Activated T-cell treated with anti-CD3 and anti-CD28 coated beads, Interleukin-2, amount 50 U/mL, for 48 hours (primary cell): Measurements from ENCODE around the gene ASXL1.
"Not testable (repeated sequence)": the region's sequence is repeated elsewhere in the genome, so short reads cannot be mapped to it uniquely, and the experiment has no call there.

ENCODE experiments used
- DNase-seq, 2 experiments: peaks; one replicate each; pipeline ENCODE4 v3.0.0-alpha.2; 2020

The ASXL1 gene

DNA sequence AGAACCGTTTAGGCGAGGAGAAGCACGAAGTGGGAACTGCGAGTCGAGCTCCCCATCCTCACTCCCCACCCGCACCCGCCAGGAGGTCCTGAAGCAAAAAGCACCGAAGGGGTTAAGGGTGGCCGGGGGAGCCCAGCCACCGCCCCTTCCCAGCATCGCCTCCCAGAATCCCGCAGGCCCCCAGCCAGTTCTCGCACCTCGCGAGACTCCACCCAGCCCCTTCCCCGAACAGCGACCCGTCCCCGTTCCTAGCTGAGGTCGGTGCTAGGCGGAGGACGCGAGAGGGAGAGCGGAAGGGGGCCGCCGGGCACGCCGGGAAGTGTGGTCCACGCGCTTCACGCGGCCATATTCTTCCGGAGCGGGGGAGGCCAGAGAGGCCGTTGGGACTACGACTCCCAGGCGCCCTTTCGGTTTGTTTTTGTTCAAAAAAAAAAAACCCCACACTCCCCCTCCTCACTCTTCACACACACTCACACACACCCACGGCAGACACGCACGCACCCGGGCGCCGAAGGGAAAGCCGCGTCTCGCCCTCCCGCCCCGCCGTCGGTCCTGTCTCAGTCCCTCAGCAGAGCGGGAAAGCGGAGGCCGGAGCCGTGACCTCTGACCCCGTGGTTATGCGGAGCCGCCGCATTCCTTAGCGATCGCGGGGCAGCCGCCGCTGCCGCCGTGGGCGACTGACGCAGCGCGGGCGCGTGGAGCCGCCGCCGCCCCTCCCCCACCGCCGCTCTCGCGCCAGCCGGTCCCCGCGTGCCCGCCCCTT lies at the start of gene ASXL1:
TSS of gene ASXL1 (plus strand) at position 463 of the 763 bp plus-strand sequence. CDS start 445 bp downstream, outside the sequence.
- DNase-seq = peak; percentile 96 to 97

DNA sequence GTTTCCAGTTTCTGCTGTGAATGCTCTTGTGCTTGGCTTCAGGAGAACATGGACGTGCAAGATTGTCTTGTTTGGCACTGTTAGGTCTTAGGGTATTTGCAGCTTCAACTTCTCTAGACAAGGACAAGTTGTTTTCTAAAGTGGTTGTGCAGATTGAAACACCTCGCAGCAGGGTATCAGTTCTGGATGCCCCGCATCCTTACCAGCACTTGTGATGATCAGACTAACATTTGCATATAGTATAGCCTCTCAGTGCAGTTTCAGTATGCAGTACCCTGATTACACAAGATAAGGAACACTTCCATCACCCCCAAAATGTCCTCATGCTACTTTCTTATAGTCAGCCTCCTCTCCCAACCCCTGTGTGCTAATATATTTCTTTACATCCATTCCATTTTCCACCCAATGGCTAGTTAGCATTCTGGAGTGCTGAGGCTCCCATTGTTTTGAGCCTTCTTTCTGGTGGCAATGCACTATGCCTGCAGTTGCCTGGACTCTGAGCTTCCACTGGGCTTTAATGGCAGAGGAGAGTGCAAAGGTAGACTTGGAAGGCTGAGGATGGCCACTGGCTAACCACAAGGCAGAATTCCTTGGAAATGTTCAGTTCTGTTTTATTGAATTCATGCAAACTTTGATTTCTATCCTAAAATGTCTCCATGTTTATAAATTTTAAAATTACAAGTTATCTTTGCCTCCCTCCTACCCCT lies 45.3 kb upstream of the ASXL1 start:
- no peak for DNase-seq

DNA sequence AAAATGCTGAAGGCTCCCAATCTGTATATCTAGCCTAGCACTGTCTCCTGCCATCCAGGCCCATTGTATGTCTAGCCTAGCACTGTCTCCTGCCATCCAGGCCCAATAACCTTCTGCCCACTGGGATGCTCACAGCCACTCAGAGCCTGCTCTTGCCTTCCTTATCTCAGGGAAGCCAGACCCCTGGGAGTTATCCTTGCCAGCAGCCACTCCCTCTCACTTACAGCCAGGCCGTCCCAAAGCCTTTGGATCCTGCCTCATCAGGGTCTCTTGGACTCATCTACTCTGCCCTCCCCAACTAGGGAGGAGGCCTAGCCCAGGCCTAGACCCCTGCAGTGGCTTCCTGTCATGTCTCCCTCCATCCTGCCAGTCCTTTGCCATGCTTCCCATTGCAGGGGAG lies 43.4 kb upstream of the ASXL1 start:
- DNase-seq = no peak

DNA sequence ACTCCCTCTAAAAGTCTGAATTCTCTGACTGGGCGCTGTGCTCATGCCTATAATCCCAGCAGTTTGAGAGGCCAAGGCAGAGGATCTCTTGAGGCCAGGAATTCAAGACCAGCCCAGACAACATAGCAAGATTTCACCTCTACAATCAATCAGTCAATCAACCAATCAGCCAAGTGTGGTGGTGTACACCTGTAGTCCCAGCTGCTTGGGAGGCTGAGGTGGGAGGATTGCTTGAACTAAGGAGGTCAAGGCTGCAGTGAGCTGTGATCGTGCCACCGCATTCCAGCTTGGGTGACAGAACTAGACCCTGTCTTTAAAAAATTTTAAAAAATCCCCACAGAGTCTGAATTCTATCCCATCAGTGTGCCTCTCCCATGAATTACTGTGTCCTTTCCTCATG lies 42.7 kb upstream of the ASXL1 start:
- DNase-seq = no peak

DNA sequence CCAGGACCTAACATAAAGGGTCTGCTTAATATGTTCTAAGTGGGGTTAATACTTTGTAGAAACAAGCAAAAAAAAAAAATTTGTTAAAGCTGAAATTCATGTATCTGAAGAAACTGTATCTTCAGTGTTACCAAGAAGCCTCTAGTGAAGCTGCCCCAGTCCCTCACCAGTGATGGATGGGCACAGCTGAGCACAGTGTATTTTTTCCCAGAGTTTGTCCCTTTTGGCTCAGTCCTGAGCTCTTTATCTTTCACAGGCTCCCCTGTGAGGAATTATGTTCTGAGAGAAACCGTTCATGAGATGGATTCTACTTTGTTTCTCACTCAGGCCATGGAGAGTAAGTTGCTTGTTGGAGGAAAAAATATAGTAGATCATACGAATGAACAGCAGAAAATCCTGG lies 42.2 kb upstream of the ASXL1 start:
- DNase-seq = no peak

DNA sequence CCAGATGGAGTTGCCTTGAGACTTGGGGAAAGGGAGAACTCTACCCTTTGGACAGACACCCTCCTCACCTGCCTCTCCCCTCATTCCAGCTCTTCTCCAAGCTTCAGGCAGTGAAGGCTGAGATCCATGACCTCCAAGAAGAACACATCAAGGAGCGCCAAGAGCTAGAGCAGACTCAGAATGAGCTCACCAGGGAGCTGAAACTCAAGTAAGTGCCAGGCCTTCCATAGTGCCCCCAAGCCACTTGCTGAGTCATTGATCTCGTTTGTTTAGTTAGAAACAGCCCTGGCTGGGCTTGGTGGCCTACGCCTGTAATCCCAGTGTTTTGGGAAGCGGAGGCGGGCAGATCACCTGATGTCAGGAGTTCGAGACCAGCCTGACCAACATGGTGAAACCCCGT lies 41.5 kb upstream of the ASXL1 start:
- DNase-seq = no peak

DNA sequence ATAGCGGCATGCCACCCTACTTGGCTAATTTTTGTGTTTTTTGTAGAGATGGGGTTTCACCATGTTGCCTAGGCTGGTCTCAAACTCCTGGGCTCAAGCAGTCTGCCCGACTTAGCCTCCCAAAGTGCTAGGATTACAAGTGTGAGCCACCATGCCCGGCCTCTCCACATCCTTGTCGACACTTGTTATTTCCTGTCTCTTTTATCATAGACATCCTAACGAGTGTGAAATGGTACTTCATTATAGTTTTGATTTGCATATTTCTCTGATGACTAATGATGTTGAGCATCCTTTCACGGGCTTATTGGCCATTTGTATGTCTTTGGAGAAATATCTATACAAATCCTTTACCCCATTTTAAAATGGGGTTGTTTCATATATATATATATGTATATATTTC lies 39.0 kb upstream of the ASXL1 start:
- DNase-seq = no peak

DNA sequence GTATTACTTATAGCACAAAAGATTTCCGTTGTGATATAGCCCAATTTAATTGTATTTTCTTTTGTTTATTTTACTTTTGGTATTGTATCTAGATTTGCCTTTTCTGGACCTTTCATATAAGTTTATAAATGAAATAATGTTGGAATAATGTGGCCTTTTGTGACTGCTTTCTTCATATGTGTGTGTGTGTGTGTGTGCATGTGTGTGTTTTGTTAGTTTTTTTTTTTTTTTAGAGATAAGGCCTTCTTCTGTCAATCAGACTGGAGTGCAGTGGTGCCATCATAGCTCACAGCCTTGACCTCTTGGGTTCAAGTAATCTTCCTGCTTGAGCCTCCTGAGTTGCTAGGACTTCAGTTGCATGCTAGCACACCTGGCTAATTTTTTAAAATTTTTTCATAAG lies 37.8 kb upstream of the ASXL1 start:
- no peak for DNase-seq

DNA sequence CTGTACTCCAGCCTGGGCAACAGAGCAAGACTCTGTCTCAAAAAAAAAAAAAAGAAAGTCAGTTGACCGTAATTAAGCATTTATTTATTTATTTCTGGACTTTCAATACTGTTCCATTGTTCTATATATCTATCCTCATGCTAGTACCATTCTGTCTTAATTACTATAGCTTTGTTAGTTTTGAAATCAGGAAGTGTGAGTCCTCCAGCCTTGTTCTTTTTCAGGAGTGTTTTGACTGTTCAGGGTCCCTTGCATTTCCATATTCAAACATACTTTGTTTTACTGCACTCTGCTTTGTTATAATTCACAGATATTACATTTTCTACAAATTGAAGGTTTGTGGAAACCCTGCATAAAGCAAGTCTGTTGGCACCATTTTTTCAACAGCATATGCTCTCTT lies 36.7 kb upstream of the ASXL1 start:
- DNase-seq = no peak

DNA sequence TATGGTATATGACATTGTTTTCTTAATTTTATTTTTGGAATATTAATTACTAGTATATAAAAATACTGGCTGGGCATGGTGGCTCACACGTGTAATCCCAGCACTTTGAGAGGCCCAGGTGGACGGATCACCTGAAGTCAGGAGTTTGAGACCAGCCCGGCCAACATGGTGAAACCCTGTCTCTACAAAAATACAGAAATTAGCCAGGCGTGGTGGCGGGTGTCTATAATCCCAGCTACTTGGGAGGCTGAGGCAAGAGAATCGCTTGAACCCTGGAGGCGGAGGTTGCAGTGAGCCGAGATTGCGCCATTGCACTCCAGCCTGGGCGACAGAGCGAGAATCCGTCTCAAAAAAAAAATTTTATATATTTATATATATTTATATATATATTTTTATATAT lies 35.9 kb upstream of the ASXL1 start:
- DNase-seq = not testable (repeated sequence)

DNA sequence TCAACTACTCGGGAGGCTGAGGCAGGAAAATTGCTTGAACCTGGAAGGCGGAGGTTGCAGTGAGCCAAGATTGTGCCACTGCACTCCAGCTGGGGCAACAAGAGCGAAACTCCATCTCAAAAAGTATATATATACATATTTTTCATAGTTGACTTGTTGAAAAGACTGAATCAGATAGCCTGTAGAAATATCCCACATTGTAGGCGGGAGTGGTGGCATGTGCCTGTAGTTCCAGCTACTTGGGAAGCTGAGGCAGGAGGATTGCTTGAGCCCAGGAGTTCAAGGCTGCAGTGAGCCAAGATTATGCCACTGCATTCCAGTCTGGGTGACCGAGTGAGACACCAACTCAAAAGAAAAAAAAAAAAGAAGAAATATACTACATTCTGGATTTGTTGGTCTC lies 34.4 kb upstream of the ASXL1 start:
- not testable (repeated sequence) for DNase-seq

DNA sequence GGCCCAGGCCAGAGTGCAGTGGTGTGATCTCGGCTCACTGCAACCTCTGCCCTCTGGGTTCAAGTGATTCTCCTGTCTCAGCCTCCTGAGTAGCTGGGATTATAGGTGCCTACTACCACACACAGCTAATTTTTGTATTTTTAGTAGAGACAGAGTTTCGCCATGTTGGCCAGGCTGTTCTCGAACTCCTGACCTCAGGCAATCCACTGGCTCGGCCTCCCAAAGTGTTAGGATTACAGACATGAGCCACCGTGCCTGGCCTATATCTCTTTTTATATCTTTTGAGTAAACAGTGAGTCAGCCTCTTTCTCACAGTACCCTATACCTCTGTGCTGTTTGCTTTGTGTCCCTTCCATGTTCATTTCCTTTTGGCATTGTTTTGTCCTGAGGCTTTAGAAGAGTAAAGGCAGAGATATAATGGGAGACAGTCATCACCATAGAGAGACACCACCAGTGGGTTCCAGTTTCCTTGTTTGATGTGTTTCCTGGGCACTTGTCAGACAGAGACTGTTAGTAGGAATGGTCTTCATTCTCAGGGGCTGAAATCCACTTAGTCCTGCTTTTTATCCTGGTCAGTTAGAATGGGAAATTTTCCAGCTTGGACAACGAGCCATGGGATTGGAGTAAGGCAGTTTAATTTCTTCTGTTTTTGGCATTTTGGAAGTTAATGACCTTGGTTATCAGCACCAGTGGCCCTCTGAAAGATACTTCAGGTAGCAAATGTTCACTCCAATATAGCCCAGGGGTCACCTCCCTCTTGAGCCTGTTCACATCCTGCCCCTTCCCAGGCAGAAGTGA lies 32.2 kb upstream of the ASXL1 start:
- DNase-seq = no peak

DNA sequence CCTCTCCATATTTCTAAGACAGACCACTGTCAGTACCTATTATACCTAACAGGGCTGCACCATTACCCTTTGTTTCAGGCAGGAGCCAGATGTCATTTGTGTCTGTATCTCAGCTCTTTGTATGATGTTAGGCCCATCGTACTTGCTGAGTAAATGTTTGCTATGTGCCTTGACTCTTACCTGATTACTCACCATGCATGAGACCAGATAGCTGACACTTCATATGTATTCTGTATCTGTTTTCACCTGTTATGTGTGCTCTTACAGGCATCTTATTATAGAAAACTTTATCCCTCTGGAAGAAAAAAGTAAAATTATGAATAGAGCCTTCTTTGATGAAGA lies 31.7 kb upstream of the ASXL1 start:
- DNase-seq = no peak

DNA sequence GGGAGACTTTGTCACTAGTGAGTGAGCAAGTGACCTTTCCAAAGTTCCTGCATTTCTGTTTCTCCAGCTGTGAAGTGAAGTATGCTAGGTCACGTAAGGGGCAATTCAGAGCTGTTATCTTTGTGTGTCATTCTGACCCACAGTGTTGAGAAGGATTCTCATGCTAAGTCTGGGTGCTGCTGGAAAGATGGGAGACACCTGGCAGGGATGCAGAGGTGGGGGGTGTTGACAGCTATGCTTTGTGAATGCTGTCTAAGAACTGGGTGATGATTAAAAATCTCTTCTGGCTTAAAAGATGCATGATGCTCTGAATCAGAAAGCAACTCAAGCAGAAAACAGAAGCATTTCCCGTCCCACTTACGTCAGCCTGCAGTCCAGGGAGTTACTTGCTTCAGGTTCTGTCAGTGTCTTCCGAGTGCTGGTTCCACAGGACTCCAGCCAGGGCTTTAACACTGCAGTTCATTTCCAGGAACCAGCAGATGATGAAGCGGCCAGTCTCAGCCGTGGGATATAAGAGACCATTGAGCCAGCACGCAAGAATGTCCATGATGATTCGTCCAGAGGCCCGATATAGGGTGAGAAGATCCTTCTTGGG lies 30.9 kb upstream of the ASXL1 start:
- DNase-seq = no peak

DNA sequence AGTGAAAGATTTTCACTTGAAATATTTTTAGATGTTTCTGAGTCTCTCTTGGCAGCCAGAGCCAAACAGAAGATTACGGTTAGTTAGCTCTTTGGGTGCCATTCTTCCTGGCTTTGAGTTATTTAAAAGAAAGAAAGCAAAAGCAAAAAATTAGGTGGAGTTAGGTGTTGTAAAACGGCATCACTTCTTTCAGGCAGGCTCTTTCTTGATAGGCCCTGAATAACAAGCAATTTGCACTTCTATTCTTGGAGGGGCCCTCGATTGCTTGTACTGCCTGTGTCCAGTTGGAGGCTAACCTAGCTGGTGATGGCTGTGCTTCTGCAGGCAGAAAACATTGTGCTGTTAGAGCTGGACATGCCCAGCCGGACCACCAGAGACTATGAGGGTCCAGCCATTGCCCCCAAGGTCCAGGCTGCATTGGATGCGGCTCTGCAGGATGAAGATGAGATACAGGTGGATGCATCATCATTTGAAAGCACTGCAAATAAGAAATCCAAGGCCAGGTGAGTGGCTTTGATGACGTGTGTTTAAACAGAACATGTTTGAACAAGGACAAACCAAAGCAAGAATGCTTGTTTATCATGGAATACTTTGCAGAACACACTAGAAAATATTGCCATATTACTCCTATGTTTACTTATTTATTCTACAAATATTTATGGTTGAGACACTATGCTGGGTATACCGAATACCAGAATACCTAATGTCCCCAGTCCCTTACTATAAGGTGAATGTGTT lies 28.1 kb upstream of the ASXL1 start:
- no peak for DNase-seq

DNA sequence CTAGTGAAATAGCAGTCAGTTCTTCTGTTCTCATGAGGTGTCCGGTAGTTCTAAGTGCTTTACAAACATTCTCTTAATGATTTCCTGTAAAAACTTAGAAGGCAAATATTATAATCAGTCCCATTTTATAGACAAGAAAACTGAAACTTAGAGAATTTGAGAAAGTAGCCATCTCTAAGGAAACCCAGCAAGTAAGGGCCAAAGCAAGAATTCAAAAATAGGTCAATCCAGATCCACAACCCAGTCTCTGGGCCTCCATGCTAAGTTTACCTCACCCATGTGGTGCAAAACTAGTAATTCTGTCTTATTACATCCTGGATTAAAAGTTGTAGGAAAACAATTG lies 27.6 kb upstream of the ASXL1 start:
- no peak for DNase-seq

DNA sequence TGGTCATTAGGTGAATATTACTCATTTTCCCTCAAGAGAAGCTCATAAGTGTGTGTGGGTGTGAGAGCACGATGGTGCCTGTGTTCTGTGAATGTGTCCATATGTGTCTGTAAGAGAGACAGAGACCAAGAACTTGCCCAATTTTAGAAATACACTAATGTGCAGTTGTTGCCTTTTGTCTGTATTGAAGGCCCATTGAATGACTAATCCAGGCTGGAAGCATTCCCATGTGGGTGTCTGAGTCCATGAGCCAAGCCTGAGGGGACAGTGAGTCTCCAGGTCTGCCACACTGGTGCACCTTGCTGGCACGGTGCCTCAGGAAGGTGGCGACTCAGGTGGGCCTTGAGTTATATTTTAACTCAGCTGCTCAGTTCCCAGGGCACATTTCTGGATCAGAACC lies 25.5 kb upstream of the ASXL1 start:
- peak; percentile 47 to 51 for DNase-seq

DNA sequence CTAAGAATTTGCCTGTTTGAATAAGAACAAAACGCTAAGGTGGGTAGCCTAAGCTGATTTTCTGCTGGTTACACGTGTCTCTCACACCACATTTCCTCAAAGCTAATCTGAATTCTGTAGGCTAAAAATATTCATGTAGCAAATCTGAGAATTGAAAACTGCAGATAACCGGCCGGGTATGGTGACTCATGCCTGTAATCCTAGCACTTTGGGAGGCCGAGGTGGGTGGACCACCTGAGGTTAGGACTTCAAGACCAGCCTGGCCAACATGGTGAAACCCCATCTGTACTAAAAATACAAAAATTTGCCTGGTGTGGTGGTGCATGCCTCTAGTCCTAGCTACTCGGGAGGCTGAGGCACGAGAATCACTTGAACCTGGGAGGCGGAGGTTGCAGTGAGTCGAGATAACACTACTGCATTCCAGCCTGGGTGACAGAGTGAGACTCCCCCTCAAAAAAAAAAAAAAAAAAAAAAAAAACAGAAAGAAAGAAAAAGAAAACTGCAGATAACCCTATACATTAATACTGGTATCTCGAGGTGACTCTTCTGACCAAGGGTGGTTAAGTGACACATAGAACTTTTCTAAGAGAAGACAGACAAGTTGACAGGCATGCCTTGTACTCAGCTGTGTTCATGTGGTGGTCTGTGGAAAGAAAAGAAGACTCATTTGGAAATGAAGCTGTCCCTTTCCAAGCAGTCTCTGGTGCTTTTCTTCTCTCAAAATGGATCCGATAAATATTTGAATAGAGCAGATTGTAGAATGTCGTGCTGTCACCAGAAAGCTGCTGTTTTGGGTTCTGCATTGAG lies 24.7 kb upstream of the ASXL1 start:
- peak; percentile 78 for DNase-seq

DNA sequence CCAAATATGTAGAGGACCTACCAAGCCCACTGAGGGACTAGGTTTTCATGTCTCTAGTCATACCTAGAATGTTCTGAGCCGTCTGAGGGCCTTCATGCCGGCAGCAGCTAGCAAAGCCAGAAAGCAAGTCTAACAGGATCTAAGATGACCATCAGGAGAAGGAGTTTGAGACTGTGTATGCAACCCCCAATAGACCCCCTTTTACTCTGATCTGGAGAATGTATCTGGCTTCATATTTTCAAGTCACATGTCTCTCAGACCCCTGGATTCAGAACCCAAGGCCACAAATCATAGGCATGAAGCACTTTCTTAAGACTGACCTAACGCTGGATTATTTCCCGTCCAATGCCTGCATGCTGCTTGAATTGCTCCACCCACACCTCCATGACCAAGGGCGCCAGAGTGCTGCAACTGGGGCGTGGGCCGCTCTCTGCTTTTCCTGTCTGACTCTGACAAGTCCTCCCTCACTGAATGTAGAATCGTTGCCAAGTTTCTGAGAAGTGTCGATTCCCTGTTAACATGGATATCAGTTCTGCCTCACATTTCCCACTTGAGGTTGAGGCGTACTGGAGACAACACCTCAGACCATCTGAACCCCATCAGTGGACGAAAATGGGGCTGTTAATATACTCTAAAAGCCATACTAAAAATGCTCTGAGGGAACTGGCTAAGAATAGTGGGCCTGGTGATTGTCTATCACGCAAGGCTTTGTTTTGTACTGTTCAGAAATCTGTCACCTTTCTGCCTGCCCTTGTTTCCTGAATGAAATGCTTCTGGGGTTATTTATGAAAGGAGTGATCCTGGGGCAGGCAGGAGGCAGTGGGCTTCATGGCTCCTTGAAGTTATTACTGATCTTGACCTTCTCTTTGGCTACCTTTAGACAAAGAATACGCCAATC lies 23.9 kb upstream of the ASXL1 start:
- peak; percentile 69 to 71 for DNase-seq

DNA sequence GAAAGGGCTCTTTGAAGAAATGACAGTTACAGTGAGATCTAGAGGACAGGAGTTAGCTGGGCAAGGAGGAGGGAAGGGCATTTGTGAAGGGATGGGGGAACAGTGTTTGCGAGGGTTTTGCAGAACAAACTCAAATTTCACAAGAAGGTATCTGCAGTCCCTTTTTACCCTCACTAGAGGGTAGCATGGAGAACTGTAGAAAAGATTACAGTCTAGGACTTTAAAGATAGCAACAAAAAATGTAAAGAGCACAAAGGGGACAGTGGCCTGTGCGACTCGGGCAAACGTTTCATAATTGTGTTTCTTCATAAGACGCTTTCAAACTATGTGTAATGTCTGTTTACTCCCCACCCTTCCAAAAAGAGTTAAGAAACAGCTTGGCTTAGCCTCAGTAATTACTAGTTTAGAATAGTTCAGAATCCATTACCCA lies 21.2 kb upstream of the ASXL1 start:
- DNase-seq = no peak
